SK-N-SH treated with all-trans-retinoic acid at 6 μM for 48 hours (cell line): ENCODE results near the gene SFMBT1.

ENCODE experiments used
- ATAC-seq: fragments of 200-7000 bp; cut with Tn5 transposase; 3 replicates; pipeline ENCODE4 v1.9.1; 2020; ENCODE audit warnings: mild to moderate bottlenecking, moderate library complexity
- ARNTL ChIP-seq: fragments of 450-650 bp; formaldehyde crosslinking; IDR thresholded peaks from 2 replicates; pipeline ENCODE4 v1.5.0; 2020; ENCODE audit warnings: low read depth, mild to moderate bottlenecking, moderate library complexity, borderline replicate concordance
- BACH2 ChIP-seq: fragments of 250-450 bp; sonication (Bioruptor Pico); IDR thresholded peaks from 2 replicates; pipeline ENCODE4 v1.9.0; 2021; ENCODE audit warnings: mild to moderate bottlenecking, borderline replicate concordance
- CREB5 ChIP-seq: fragments of 250-450 bp; sonication (Bioruptor Pico); IDR thresholded peaks from 2 replicates; pipeline ENCODE4 v1.5.1; 2020; ENCODE audit warnings: low read depth, mild to moderate bottlenecking, moderate library complexity
- CSDC2 ChIP-seq: fragments of 250-450 bp; sonication (Bioruptor Pico); IDR thresholded peaks from 2 replicates; pipeline ENCODE4 v1.5.0; 2020; ENCODE audit warnings: mild to moderate bottlenecking, moderate library complexity
- CSRNP3 ChIP-seq: fragments of 250-450 bp; sonication (Bioruptor Pico); IDR thresholded peaks from 2 replicates; pipeline ENCODE4 v1.5.1; 2021; ENCODE audit warnings: mild to moderate bottlenecking, moderate library complexity
- ESRRG ChIP-seq: fragments of 250-450 bp; sonication (Bioruptor Pico); IDR thresholded peaks from 2 replicates; pipeline ENCODE4 v1.6.1; 2021; ENCODE audit warnings: mild to moderate bottlenecking
- GLIS3 ChIP-seq: fragments of 250-450 bp; sonication (Bioruptor Pico); IDR thresholded peaks from 2 replicates; pipeline ENCODE4 v1.5.0; 2020; ENCODE audit warnings: mild to moderate bottlenecking, moderate library complexity
- ISL1 ChIP-seq: fragments of 250-450 bp; sonication (Bioruptor Pico); IDR thresholded peaks from 2 replicates; pipeline ENCODE4 v2.1.2; 2022; ENCODE audit warnings: mild to moderate bottlenecking, moderate library complexity
- PATZ1 ChIP-seq: fragments of 250-450 bp; sonication (Bioruptor Pico); IDR thresholded peaks from 2 replicates; pipeline ENCODE4 v1.8.0; 2020; ENCODE audit warnings: mild to moderate bottlenecking, moderate library complexity, borderline replicate concordance
- PPARA ChIP-seq: fragments of 250-450 bp; sonication (Bioruptor Pico); IDR thresholded peaks from 2 replicates; pipeline ENCODE4 v1.5.0; 2020; ENCODE audit warnings: mild to moderate bottlenecking, borderline replicate concordance
- SNAI2 ChIP-seq: fragments of 250-450 bp; sonication (Bioruptor Pico); IDR thresholded peaks from 2 replicates; pipeline ENCODE4 v1.5.0; 2020; ENCODE audit warnings: mild to moderate bottlenecking, moderate library complexity
- TOX ChIP-seq: fragments of 250-450 bp; sonication (Bioruptor Pico); IDR thresholded peaks from 2 replicates; pipeline ENCODE4 v1.8.0; 2021; ENCODE audit warnings: mild to moderate bottlenecking, moderate library complexity, borderline replicate concordance
- ZC3H10 ChIP-seq: fragments of 250-450 bp; sonication (Bioruptor Pico); IDR thresholded peaks from 2 replicates; pipeline ENCODE4 v1.5.1; 2021; ENCODE audit warnings: mild to moderate bottlenecking, moderate library complexity
- ZFP3 ChIP-seq: fragments of 250-450 bp; sonication (Bioruptor Pico); IDR thresholded peaks from 2 replicates; pipeline ENCODE4 v1.5.0; 2020; ENCODE audit warnings: mild to moderate bottlenecking, moderate library complexity
- ZFP30 ChIP-seq: fragments of 450-650 bp; formaldehyde crosslinking; IDR thresholded peaks from 2 replicates; pipeline ENCODE4 v1.5.0; 2022; ENCODE audit warnings: mild to moderate bottlenecking, moderate library complexity
- ZNF565 ChIP-seq: fragments of 450-650 bp; formaldehyde crosslinking; conservative IDR thresholded peaks from 2 replicates; pipeline ENCODE4 v1.5.0; 2020; ENCODE audit warnings: low read depth, mild to moderate bottlenecking, moderate library complexity
- ZNF70 ChIP-seq: fragments of 450-650 bp; formaldehyde crosslinking; IDR thresholded peaks from 2 replicates; pipeline ENCODE4 v1.5.0; 2020; ENCODE audit warnings: mild to moderate bottlenecking, moderate library complexity
- ZNF8 ChIP-seq: fragments of 450-650 bp; formaldehyde crosslinking; IDR thresholded peaks from 2 replicates; pipeline ENCODE4 v1.5.0; 2020; ENCODE audit warnings: mild to moderate bottlenecking, moderate library complexity
- TF ChIP-seq, protein P1 (sequence below): fragments of 250-450 bp; sonication (Bioruptor Pico); IDR thresholded peaks from 2 replicates; pipeline ENCODE4 v1.5.0; 2020; ENCODE audit warnings: mild to moderate bottlenecking, moderate library complexity

Gene SFMBT1

GRCh38 chr3:53005338-53005737 lies 40.5 kb downstream of the SFMBT1 start:
- ATAC-seq: no peak
- TF ChIP-seq ZC3H10 (CRISPR knock-in tag) (no peak), ARNTL (CRISPR knock-in tag) (no peak), CSRNP3 (CRISPR knock-in tag) (no peak), TOX (no peak), ZNF565 (CRISPR knock-in tag) (no peak), BACH2 (no peak), GLIS3 (CRISPR knock-in tag) (no peak), PATZ1 (CRISPR knock-in tag) (no peak), SNAI2 (CRISPR knock-in tag) (no peak), ESRRG (CRISPR knock-in tag) (no peak), CREB5 (CRISPR knock-in tag) (no peak), ZNF70 (CRISPR knock-in tag) (no peak)

DNA sequence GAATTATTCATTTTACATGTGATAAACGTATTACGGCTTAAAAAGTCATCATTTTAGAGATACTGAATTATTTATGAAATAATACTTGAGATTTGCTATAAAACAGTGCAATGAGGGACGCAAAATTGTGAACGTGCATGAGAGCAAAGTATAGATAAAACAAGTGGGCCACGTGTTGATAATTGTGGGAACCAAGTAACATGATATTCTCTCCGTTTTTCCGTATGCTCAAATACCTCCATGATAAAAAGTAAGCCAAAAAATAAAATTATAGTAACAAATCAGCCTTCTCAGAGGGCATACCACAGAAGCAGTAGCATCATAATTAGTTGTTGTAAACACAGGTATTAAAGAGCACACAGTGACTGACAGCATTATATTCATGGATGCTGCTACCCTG lies 42.6 kb downstream of the SFMBT1 start:
- TF ChIP-seq ZFP3 (CRISPR knock-in tag) (no peak), SNAI2 (CRISPR knock-in tag) (no peak), CSRNP3 (CRISPR knock-in tag) (no peak), ZNF565 (CRISPR knock-in tag) (no peak)
- no peak for ATAC-seq

DNA sequence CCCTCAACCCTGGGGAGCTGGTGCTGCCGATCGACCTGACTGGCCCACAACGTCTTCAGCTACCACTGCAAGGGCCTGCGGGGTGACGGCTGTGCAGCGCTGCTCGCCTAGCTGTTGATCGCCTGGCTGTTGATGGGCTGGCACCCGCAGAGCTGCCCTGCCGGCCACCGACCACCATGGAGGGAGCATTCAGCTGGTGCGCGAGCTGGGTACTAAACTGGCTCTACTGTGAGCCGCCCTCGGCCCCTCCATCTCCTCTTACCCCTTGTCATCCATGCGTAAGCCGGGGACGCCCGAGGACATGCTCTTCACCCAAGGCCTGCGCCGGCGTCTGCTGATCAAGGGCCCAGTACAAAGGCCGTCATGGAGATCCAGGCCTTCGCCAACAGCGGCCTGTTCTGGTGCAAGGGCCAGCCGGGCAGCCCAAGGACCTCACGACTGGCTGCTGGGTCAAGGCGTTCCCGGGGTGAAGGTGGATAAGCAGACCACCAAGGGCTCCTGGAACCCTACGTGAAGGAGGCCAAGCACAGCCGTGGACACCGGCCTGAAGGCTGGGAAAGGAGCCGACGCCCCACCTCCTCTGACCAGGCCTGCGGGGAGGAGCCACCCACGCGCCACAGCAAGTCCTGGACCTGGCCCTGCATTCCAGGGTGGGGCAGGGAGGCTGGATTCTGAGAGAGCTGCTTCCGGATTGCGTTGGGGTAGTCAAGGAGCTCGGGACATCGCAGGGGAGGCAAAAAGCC lies 46.9 kb downstream of the SFMBT1 start:
- ATAC-seq: no peak
- TF ChIP-seq SNAI2 (CRISPR knock-in tag) (no peak), PATZ1 (CRISPR knock-in tag) (no peak), ARNTL (CRISPR knock-in tag) (no peak)

- ATAC-seq: no peak
- TF ChIP-seq PPARA (CRISPR knock-in tag) (no peak), ESRRG (CRISPR knock-in tag) (no peak), ZFP30 (no peak), CREB5 (CRISPR knock-in tag) (no peak), ARNTL (CRISPR knock-in tag) (no peak), ZNF8 (CRISPR knock-in tag) (no peak), ZNF565 (CRISPR knock-in tag) (no peak), PATZ1 (CRISPR knock-in tag) (no peak), ZNF70 (CRISPR knock-in tag) (no peak), SNAI2 (CRISPR knock-in tag) (no peak), ISL1 (CRISPR knock-in tag) (no peak), BACH2 (no peak), GLIS3 (CRISPR knock-in tag) (no peak), ZC3H10 (CRISPR knock-in tag) (no peak), CSDC2 (CRISPR knock-in tag) (no peak), TOX (no peak)
- TF ChIP-seq, protein P1, sequence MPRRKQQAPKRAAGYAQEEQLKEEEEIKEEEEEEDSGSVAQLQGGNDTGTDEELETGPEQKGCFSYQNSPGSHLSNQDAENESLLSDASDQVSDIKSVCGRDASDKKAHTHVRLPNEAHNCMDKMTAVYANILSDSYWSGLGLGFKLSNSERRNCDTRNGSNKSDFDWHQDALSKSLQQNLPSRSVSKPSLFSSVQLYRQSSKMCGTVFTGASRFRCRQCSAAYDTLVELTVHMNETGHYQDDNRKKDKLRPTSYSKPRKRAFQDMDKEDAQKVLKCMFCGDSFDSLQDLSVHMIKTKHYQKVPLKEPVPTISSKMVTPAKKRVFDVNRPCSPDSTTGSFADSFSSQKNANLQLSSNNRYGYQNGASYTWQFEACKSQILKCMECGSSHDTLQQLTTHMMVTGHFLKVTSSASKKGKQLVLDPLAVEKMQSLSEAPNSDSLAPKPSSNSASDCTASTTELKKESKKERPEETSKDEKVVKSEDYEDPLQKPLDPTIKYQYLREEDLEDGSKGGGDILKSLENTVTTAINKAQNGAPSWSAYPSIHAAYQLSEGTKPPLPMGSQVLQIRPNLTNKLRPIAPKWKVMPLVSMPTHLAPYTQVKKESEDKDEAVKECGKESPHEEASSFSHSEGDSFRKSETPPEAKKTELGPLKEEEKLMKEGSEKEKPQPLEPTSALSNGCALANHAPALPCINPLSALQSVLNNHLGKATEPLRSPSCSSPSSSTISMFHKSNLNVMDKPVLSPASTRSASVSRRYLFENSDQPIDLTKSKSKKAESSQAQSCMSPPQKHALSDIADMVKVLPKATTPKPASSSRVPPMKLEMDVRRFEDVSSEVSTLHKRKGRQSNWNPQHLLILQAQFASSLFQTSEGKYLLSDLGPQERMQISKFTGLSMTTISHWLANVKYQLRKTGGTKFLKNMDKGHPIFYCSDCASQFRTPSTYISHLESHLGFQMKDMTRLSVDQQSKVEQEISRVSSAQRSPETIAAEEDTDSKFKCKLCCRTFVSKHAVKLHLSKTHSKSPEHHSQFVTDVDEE (CRISPR knock-in tag): no peak
Observed at GRCh38 chr3:52990637-52991036, 55.2 kb downstream of the SFMBT1 start.
